VCaP (cell line): ENCODE measurements around the gene GPR142.

ENCODE experiments used
- H3K27ac ChIP-seq: fragments of 450-650 bp; 2 replicates; pipeline ENCODE4 v1.5.1; 2017
- TF ChIP-seq, protein P1 (sequence below): fragments of 450-650 bp; conservative IDR thresholded peaks from 2 replicates; pipeline ENCODE4 v1.5.1; 2017; ENCODE audit warnings: mild to moderate bottlenecking, moderate library complexity

Gene GPR142

DNA sequence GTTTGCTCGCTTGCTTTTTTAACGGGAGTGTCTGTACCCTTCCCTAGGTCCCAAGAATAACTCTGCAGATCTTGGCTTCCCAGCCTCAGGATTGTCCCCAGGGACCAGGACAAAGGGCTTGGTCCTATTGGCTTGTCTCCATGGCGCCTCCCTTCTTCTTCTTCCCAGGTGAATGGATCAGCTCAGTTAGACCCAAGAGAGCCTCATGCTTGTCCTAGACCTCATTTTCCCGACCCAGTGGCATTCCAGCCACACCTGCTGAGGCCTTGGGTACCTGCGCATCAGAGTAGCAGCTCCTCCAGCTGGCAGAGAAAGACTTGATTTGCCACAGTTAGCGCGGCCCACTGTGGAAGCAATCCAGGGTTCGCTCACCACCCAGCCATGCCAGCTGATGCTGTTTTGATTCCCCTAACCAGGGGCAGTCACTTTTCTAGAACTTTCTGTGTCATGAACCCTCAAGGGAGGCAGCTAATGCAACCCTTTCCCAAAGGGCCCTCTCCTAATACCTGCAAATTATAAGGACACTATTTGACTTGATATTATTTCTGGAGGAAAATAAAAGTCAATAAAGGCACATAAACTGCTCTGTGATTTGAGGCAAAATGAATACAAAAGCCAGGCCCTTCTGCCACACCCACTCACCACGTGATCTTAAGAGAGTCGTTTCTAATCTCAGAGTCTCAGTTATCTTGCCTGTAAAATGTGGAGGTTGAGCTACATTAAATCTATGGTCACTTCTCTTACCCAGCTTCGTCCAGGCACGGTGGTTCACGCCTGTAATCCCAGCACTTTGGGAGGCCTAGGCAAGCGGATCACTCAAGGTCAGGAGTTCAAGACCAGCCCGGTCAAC lies 13.9 kb downstream of the GPR142 start:
- H3K27ac ChIP-seq, result no peak overlapping the region
- TF ChIP-seq, protein P1, sequence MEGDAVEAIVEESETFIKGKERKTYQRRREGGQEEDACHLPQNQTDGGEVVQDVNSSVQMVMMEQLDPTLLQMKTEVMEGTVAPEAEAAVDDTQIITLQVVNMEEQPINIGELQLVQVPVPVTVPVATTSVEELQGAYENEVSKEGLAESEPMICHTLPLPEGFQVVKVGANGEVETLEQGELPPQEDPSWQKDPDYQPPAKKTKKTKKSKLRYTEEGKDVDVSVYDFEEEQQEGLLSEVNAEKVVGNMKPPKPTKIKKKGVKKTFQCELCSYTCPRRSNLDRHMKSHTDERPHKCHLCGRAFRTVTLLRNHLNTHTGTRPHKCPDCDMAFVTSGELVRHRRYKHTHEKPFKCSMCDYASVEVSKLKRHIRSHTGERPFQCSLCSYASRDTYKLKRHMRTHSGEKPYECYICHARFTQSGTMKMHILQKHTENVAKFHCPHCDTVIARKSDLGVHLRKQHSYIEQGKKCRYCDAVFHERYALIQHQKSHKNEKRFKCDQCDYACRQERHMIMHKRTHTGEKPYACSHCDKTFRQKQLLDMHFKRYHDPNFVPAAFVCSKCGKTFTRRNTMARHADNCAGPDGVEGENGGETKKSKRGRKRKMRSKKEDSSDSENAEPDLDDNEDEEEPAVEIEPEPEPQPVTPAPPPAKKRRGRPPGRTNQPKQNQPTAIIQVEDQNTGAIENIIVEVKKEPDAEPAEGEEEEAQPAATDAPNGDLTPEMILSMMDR, result no peak

DNA sequence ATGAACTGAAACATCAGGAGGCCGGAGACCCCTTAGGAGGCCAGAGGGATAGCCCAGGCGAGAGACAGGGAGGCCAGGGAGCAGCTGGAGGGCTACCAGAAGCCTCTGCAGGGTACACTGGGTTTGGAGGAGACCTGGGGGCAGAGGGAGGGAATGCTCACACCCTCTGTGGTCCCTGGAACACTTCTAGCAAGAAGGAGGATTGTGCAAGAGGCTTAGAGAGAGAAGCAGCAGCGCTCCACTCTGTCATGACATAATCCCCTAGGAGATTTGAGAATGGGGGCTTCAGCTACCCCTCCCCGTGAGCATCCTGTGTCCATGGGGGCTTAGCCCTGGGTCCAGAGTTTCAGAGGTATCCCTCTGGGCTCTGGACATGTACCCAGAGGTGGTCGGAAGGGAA lies 15.8 kb downstream of the GPR142 start:
- TF ChIP-seq, protein P1, result no peak
- no peak overlapping the region for H3K27ac ChIP-seq

DNA sequence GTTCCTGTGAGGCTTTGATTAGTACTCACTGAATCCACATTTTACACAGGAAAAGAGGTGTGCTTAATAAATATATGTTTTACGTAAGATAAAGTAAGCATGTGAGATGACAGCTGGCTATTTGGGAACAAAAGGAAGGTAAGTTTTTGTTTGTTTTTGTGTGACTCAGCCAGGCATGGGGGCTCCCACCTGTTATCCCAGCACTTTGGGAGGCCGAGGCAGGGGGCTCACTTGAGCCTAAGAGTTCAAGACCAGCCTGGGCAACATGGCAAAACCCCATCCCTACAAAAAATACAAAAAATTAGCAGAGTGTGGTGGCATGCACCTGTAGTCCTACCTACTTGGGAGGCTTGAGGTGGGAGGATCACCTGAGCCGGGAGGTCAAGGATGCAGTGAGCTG lies 17.9 kb downstream of the GPR142 start:
- TF ChIP-seq, protein P1, result no peak
- H3K27ac ChIP-seq, result no peak overlapping the region

DNA sequence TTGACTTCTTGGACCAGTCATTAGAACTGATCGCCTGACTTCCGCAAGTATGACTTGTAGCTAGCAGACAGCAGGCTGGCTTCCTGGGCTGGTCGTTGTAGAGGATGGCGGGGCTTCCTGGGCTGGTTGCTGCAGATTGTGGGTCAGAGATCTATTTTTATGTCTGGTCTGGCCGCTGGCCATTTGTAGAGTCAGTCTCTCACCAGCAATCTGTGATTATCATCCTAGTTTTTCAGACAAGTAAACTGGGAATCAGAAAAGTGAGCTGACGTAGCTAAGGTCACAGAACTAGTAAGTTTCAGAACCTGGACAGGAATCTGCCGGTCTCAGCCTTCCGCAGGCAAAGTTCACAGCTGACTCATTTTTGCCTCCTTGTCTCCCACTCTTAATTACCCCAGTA lies 19.1 kb downstream of the GPR142 start:
- H3K27ac ChIP-seq, result no peak overlapping the region
- TF ChIP-seq, protein P1, result no peak

DNA sequence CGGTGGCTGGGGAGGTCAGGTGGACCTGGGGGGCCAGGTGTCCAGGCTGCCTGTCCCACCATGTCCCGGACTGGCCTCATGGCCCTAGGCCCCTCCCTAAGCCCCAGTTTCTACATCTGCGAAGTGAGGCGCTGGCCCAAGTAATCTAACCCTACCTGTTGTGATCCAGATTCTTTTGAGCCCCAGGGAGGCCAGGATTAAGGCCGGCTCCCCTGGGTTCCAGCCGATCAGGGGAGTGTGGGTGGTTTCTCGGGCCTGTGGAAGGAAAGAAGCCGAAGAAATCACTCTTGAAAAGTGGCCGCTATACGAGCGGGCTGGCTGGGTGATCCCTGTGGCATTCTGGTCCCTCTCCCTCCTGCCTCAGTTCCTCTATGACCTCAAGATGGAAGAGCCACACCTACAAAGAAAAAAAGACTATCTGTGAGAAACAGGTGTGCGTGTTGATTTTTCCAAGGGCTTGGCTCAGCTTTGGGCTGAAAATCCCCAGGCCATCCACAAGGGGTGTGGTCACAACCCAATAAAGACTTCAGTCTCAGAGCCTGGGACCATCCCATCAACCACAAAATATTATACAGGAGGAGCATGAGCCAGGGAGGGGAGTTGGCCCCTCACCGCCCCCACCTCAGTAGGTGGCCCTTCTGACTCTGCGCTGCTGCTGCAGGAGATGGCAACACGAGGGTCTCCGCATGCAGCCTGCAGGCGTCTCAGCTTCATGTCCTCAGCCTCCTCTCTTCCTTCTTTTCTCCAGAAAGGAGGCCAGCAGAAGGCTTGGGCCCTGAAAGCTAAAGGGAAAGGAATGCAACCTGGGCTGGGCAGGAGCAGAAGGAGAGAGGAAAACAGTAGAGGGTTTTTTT lies 20.3 kb downstream of the GPR142 start:
- TF ChIP-seq, protein P1, result no peak
- H3K27ac ChIP-seq, result no peak overlapping the region

DNA sequence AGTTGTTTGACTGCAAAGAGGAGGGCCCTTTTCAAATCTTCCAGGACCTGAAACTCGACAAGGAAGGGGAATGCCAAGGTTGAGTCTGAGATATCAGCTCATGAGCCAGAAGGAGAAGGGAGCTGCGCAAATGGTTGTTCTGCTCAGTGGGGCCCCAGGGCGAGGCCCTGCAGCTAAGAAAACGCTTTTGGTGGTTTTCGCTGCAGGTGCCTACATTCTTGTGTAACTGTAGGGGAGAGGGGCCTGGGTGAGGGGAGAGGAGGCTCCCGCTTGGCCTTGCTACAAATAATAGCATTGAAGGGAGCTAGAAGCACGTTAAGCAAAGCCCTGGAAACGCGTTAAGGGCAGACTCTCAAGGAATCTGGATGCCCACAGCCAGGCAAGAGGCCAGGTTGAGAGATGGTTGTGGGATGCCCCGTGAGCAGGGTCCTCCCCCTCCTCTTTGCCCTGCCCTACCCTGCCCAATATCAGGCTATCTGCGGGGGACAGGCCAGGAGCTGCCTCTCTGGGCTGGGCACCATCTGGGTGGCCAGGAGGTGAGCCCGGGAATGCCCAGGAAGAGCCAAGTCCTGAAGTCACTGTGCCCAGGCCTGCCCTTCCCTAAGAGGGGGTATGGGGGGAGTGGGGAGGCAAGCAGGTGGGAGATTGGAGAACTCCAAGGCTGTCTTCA lies 21.9 kb downstream of the GPR142 start:
- TF ChIP-seq, protein P1, result no peak

More for the DNA sequence above, 21.9 kb downstream of the GPR142 start:
- H3K27ac ChIP-seq, result no peak overlapping the region
